ENCODE measurements around the gene PRKAG2. TPM values are rescaled to one million over a fixed set of nuclear protein-coding genes. Genes with fewer than 3 reads are reported as not detected.

Gene PRKAG2
- total RNA-seq, 4 donors from 2014 or later = 19.5 to 30.8 (median 27.6) TPM

GRCh38 chr7:151616443-151617213 lies 260.3 kb downstream of the PRKAG2 start:
- Histone ChIP-seq H3K4me3 (replicated peaks in 1 of 3) (no peak overlapping the region), H3K27me3 (no peaks in the 10 kb centered on the region), H3K36me3 (no peaks in the 10 kb centered on the region), H3K4me1 (peaks cover 0 to 6% of the 10 kb centered on the region in 2 donors), H3K27ac (no peak overlapping the region), H3K9me3 (no peaks in the 10 kb centered on the region)
- no peak for DNase-seq
- WGBS, 2 donors = 76 to 77% methylated on average over 19 of the region's 19 CpGs
- no peak for TF ChIP-seq CTCF (IDR thresholded peaks at IDR 0.05)
- TF ChIP-seq POLR2A (IDR thresholded peaks at IDR 0.05) = no peak
- intact Hi-C loops (cut with DNase I) = no loop called here

GRCh38 chr7:151615784-151616183 lies 261.1 kb downstream of the PRKAG2 start:
- TF ChIP-seq CTCF (IDR thresholded peaks at IDR 0.05) = no peak
- no peak for TF ChIP-seq POLR2A (IDR thresholded peaks at IDR 0.05)
- 83 to 91% methylated on average over 4 of the region's 4 CpGs for WGBS, 2 donors
- intact Hi-C loops (cut with DNase I) = no loop called here
- Histone ChIP-seq H3K4me3 (replicated peaks in 1 of 3) (no peak overlapping the region), H3K27me3 (no peaks in the 10 kb centered on the region), H3K27ac (no peak overlapping the region), H3K9me3 (no peaks in the 10 kb centered on the region), H3K36me3 (no peaks in the 10 kb centered on the region), H3K4me1 (peaks cover 0 to 6% of the 10 kb centered on the region in 2 donors)
- no peak for DNase-seq

GRCh38 chr7:151615058-151615457 lies 261.9 kb downstream of the PRKAG2 start:
- intact Hi-C loops (cut with DNase I) = no loop called here
- H3K27ac ChIP-seq = no peak overlapping the region
- H3K9me3 ChIP-seq = no peaks in the 10 kb centered on the region
- H3K27me3 ChIP-seq = no peaks in the 10 kb centered on the region
- DNase-seq = no peak
- WGBS, 2 donors = 92 to 96% methylated on average over 3 of the region's 3 CpGs
- H3K4me3 ChIP-seq (replicated peaks in 1 of 3) = no peak overlapping the region
- TF ChIP-seq POLR2A (IDR thresholded peaks at IDR 0.05) = no peak
- no peak for TF ChIP-seq CTCF (IDR thresholded peaks at IDR 0.05)
- peaks cover 0 to 6% of the 10 kb centered on the region in 2 donors for H3K4me1 ChIP-seq
- no peaks in the 10 kb centered on the region for H3K36me3 ChIP-seq

DNA sequence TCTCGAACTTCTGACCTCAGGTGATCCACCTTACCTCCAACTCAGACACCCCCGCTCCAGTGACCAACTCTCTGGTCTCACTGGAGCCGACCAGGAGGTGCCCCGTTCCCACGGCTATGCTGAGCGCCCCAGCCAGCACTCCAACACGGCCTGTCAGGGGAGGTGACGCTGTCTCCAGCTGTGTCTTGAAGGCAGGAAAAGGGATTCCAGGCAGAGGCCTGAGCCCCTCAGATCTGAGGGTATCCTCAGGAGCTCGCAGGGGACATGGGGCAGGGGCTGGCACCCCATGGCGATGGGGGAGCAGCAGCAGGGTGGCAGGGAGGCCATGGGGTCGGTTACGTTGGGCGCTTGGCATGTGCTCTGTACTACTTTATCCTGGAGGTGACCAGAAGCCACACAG lies 262.9 kb downstream of the PRKAG2 start:
- TF ChIP-seq POLR2A (IDR thresholded peaks at IDR 0.05) (no peak), CTCF (IDR thresholded peaks at IDR 0.05) (no peak)
- no peak for DNase-seq
- no peaks in the 10 kb centered on the region for H3K27me3 ChIP-seq
- H3K27ac ChIP-seq = no peak overlapping the region
- no peaks in the 10 kb centered on the region for H3K9me3 ChIP-seq
- H3K4me1 ChIP-seq = peaks cover 0 to 6% of the 10 kb centered on the region in 2 donors
- no peak overlapping the region for H3K4me3 ChIP-seq (replicated peaks in 1 of 3)
- H3K36me3 ChIP-seq = no peaks in the 10 kb centered on the region
- WGBS, 2 donors = 95 to 96% methylated on average over 13 of the region's 13 CpGs
- intact Hi-C loops (cut with DNase I) = no loop called here

- Histone ChIP-seq H3K36me3 (no peaks in the 10 kb centered on the region), H3K27me3 (no peaks in the 10 kb centered on the region), H3K9me3 (no peaks in the 10 kb centered on the region), H3K4me3 (replicated peaks in 1 of 3) (no peak overlapping the region), H3K27ac (no peak overlapping the region), H3K4me1 (peaks cover 0 to 6% of the 10 kb centered on the region in 2 donors)
- DNase-seq = no peak
- no peak for TF ChIP-seq CTCF (IDR thresholded peaks at IDR 0.05)
- TF ChIP-seq POLR2A (IDR thresholded peaks at IDR 0.05) = no peak
- intact Hi-C loops (cut with DNase I) = no loop called here
- 95 to 98% methylated on average over 10 of the region's 10 CpGs for WGBS, 2 donors
These were observed 265.0 kb downstream of the PRKAG2 start for GRCh38 chr7:151611878-151612277.

Data from thyroid gland (tissue), 4 donors.